ENCODE results near the gene SMYD3. TPM values are rescaled to one million over a fixed set of nuclear protein-coding genes. Genes with fewer than 3 reads are reported as not detected.
A peak's percentile ranks its signal among the peaks of the same experiment; 100 is the strongest.

SMYD3 gene
- total RNA-seq, 6 experiments from 2014 or later, result 6.3 to 10.0 (median 6.6) TPM

DNA sequence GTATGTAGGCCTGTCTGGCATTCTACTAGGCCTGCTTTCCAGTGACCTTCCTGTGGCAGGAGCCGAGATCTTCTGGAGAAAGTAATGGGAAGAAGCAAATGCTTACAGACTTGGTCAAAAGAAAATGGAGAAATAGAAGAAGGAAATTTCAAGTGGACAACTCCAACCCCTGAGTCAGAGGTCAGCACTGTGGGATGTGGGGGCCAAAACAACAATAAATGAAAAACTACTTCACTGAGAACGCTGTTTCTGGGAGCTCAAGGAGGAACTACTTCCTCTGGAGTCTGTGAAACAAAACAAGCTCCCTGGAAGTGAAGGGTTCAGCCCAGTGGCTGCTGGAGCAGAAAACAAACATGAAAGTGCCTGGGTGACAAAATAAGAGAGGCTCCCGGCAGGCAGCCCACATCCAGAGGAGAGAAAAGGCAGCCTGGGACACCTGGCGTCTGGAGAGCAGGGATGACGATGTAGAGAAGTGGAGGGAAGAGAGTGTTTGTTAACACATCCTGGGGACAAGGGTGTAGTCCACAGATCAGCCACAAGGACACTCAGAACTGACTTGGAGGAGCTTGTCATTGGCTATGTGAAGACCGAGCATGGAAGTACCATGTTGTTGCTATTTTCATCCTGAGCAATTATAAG, 355.2 kb downstream of the SMYD3 start:
- 60% methylated on average over 5 of the region's 6 CpGs for WGBS (ENCODE audit: insufficient coverage, low coverage, low lambda C conversion rate, missing lambda C conversion rate)
- intact Hi-C loops (cut with DNase I), result no loop called here
- no peak overlapping the region for H3K27ac ChIP-seq
- DNase-seq, result no peak
- TF ChIP-seq, protein P1, sequence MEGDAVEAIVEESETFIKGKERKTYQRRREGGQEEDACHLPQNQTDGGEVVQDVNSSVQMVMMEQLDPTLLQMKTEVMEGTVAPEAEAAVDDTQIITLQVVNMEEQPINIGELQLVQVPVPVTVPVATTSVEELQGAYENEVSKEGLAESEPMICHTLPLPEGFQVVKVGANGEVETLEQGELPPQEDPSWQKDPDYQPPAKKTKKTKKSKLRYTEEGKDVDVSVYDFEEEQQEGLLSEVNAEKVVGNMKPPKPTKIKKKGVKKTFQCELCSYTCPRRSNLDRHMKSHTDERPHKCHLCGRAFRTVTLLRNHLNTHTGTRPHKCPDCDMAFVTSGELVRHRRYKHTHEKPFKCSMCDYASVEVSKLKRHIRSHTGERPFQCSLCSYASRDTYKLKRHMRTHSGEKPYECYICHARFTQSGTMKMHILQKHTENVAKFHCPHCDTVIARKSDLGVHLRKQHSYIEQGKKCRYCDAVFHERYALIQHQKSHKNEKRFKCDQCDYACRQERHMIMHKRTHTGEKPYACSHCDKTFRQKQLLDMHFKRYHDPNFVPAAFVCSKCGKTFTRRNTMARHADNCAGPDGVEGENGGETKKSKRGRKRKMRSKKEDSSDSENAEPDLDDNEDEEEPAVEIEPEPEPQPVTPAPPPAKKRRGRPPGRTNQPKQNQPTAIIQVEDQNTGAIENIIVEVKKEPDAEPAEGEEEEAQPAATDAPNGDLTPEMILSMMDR (IDR thresholded peaks at IDR 0.05), result no peak
- no peak for TF ChIP-seq POLR2A (IDR thresholded peaks at IDR 0.05)
- no peaks in the 10 kb centered on the region for H3K9me3 ChIP-seq
- no peaks in the 10 kb centered on the region for H3K36me3 ChIP-seq
- peak in 1 of 4 donors; percentile 18 for ATAC-seq
- H3K4me3 ChIP-seq, result no peak overlapping the region
- H3K4me1 ChIP-seq, result no peaks in the 10 kb centered on the region
- no peaks in the 10 kb centered on the region for H3K27me3 ChIP-seq

DNA sequence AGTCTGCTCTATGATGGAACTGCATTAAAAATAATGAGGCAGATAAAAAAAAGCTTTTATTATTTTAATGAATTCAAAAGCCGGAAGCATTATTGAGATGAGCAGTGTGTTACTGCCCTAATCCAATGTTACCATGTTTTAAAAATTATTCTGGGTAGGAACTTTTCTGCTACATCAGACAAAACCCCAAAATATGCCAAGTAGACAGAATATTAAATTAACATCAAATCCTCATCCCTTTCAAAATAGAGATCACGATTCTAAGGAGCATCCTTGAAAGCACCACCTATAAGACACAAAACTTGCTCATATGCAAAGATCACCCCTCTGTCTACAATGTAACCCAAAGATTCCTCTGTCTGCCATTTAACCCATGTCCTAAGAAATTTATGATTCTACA, 357.5 kb downstream of the SMYD3 start:
- intact Hi-C loops (cut with DNase I), result no loop called here
- Histone ChIP-seq H3K27ac (no peak overlapping the region), H3K9me3 (no peaks in the 10 kb centered on the region), H3K36me3 (no peaks in the 10 kb centered on the region), H3K27me3 (no peaks in the 10 kb centered on the region), H3K4me1 (no peaks in the 10 kb centered on the region), H3K4me3 (no peak overlapping the region)
- WGBS (ENCODE audit: insufficient coverage, low coverage, low lambda C conversion rate, missing lambda C conversion rate), result 96% methylated on average over 2 of the region's 2 CpGs
- ATAC-seq, result no peak
- no peak for DNase-seq
- TF ChIP-seq, protein P1 (IDR thresholded peaks at IDR 0.05), result no peak
- no peak for TF ChIP-seq POLR2A (IDR thresholded peaks at IDR 0.05)

DNA sequence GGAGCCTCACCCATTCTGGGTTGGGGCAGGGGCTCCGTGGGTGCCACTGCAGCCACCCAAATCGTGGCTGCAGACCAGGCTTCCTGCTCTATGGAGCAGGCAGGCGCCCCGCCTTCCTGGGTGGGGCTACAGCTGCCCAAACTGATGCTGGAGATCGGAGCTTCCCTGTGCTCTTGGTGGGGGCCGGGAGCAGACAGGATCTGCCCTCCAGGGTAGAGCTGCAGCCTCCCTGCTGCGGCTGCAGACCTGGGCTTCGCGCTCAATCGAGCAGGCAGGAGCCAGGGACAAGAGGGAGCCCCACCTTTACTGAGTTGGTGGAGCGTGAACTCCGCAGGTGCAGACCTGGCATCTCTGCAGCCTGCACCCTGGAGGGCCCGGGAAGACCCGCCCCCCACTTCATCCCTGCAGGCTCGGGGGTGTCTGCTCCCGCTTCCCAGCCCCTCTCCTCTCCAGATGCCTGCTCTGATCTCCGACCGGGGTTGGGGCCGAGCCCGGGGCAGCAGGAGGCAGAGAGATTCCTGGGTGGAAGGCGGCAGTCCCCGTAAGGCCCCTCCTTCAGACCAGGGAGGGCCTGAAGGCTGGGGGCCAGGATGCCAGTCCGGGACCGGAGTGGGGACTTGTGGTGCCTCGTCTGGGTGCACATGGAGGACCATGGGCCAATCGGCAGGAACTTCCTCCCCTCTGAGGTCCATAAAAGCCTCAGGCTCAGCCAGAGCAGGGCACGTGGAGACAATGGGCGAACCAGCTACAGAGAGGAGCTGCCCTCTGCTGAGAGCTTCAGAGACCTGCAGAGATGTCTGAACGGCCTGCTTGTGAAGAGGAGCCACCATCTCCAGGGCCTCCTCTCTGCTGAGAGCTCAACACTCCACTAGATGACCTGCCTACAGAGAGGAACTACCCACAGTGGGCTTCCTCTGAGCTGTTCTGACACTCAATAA, 359.3 kb downstream of the SMYD3 start:
- Histone ChIP-seq H3K27me3 (no peaks in the 10 kb centered on the region), H3K4me3 (no peak overlapping the region), H3K9me3 (no peaks in the 10 kb centered on the region), H3K27ac (no peak overlapping the region), H3K4me1 (no peaks in the 10 kb centered on the region), H3K36me3 (no peaks in the 10 kb centered on the region)
- peak in 1 of 4 donors; percentile 19 for ATAC-seq
- intact Hi-C loops (cut with DNase I), result no loop called here
- WGBS (ENCODE audit: insufficient coverage, low coverage, low lambda C conversion rate, missing lambda C conversion rate), result 81% methylated on average over 4 of the region's 29 CpGs
- no peak for TF ChIP-seq POLR2A (IDR thresholded peaks at IDR 0.05)
- TF ChIP-seq, protein P1 (IDR thresholded peaks at IDR 0.05), result no peak
- no peak for DNase-seq

DNA sequence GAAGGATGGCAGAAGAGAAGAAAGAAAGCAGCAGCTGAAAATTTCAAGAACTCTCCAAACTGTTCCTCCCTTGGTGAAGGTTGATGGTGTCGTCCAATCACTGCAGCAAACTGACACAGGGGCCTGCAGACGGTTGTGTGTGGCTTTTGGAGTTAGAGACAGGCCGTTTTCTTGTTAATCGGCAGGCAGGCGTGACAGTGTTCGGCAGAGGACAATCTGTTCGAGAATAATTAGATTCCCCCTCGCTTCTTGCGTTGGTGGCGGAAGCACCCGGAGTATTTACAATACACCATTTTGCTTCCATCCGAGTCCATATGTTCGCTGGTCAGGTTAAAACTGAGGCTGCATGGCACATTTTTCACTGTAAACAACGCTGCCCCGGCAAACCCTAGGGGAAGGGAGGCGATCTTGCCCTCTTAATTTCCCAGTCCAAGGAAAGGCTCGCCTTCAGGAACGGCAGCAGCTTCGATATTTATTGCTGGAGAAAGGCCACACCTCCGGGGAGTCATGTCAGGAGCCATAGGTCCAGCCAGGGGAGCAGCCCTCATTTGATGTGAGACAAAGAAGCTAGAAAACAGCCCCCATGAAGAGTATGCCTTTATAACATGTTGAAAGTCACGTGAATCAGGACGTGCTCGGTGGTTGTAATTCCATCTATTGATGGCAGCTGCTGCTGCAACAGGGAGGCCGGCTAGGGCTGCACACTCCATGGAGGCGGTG, 360.1 kb downstream of the SMYD3 start:
- no peak for TF ChIP-seq POLR2A (IDR thresholded peaks at IDR 0.05)
- TF ChIP-seq, protein P1 (IDR thresholded peaks at IDR 0.05), result no peak
- intact Hi-C loops (cut with DNase I), result no loop called here

More for the DNA sequence above, 360.1 kb downstream of the SMYD3 start:
- Histone ChIP-seq H3K4me3 (no peak overlapping the region), H3K27ac (no peak overlapping the region), H3K4me1 (no peaks in the 10 kb centered on the region), H3K9me3 (no peaks in the 10 kb centered on the region), H3K27me3 (no peaks in the 10 kb centered on the region), H3K36me3 (no peaks in the 10 kb centered on the region)
- DNase-seq (no peak), ATAC-seq (no peak)
- 85% methylated on average over 14 of the region's 25 CpGs for WGBS (ENCODE audit: insufficient coverage, low coverage, low lambda C conversion rate, missing lambda C conversion rate)
